ENCODE measurements around the gene CRYBA4. TPM values are rescaled to one million over a fixed set of nuclear protein-coding genes. Genes with fewer than 3 reads are reported as not detected.

Gene CRYBA4
- polyA plus RNA-seq, 1 of the 3 experiments (the other 2 are of a cell fraction): not detected

DNA sequence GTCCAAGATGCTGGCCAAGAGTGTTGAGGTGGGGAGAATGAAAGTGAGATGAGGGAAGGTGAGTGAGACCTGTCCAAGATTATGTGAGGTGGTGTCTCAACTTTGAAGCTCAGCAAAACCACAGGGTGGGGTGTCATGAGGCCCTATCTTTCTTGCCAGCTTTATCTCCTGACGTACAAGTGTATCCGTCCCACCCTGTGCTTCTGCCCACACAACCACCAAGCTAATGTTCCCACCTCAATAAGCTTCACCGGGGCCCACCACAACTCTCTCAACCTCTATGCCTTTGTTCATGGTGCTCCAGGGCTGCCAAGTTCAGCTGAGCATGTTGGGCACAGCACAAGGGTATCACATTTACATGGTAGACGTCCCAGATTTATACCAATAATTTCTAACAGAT lies 24.7 kb upstream of the CRYBA4 start (continued):
- TF ChIP-seq, protein P1, sequence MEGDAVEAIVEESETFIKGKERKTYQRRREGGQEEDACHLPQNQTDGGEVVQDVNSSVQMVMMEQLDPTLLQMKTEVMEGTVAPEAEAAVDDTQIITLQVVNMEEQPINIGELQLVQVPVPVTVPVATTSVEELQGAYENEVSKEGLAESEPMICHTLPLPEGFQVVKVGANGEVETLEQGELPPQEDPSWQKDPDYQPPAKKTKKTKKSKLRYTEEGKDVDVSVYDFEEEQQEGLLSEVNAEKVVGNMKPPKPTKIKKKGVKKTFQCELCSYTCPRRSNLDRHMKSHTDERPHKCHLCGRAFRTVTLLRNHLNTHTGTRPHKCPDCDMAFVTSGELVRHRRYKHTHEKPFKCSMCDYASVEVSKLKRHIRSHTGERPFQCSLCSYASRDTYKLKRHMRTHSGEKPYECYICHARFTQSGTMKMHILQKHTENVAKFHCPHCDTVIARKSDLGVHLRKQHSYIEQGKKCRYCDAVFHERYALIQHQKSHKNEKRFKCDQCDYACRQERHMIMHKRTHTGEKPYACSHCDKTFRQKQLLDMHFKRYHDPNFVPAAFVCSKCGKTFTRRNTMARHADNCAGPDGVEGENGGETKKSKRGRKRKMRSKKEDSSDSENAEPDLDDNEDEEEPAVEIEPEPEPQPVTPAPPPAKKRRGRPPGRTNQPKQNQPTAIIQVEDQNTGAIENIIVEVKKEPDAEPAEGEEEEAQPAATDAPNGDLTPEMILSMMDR (IDR thresholded peaks at IDR 0.05): no peak
- TF ChIP-seq GATA2 (CRISPR knock-in tag; IDR thresholded peaks at IDR 0.05) (no peak), NFIC (IDR thresholded peaks at IDR 0.05; ENCODE audit: borderline replicate concordance) (no peak), GABPA (IDR thresholded peaks at IDR 0.05; ENCODE audit: low read depth) (no peak), FOXJ3 (CRISPR knock-in tag; IDR thresholded peaks at IDR 0.05) (no peak), FOXM1 (IDR thresholded peaks at IDR 0.05; ENCODE audit: low read depth) (no peak), EP300 (IDR thresholded peaks at IDR 0.05; ENCODE audit: borderline replicate concordance in 1 of 2, low read depth in 1 of 2, low read length in 1 of 2) (no peak)
- TF ChIP-seq, protein P2, sequence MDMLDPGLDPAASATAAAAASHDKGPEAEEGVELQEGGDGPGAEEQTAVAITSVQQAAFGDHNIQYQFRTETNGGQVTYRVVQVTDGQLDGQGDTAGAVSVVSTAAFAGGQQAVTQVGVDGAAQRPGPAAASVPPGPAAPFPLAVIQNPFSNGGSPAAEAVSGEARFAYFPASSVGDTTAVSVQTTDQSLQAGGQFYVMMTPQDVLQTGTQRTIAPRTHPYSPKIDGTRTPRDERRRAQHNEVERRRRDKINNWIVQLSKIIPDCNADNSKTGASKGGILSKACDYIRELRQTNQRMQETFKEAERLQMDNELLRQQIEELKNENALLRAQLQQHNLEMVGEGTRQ (IDR thresholded peaks at IDR 0.05; ENCODE audit: borderline replicate concordance, low read depth, low read length): no peak

DNA sequence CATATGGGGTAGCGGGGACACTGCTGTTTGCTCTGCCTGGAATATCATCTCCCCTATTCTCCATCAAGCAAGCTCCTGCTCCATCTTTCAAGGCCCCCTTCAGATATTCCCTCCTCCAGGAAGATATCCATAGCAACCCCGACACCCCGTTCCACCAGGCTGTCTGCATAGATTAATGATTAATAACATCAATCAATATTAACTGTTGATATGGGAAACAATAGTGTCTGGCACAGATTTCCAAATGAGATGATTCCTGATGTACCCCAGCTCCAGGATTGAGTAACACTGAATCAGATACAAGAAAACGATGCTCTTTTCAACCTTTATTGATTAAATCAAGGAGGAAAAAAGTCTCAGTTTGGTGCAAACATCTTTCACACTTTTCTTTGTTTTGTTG lies 24.3 kb upstream of the CRYBA4 start:
- H3F3A ChIP-seq (replicated peaks; ENCODE audit: insufficient read depth): no peaks in the 10 kb centered on the region
- H2AFZ ChIP-seq (ENCODE audit: low read depth): no peak overlapping the region
- ChIA-PET POLR2A (no interaction called here), CTCF (no interaction called here)
- H3K9ac ChIP-seq: no peak overlapping the region
- no peaks in the 10 kb centered on the region for H3K36me3 ChIP-seq (replicated peaks in 1 of 2; ENCODE audit: control insufficient read depth in 1 of 2, insufficient read depth in 2 of 2, low read length in 1 of 2)
- no peak overlapping the region for H3K27ac ChIP-seq (ENCODE audit: low read depth in 2 of 2, low read length in 1 of 2)
- no peak overlapping the region for H3K4me2 ChIP-seq
- no peak for DNase-seq
- no peak for TF ChIP-seq NFIC (IDR thresholded peaks at IDR 0.05; ENCODE audit: borderline replicate concordance)
- TF ChIP-seq GATA2 (CRISPR knock-in tag; IDR thresholded peaks at IDR 0.05): no peak
- TF ChIP-seq, protein P3, sequence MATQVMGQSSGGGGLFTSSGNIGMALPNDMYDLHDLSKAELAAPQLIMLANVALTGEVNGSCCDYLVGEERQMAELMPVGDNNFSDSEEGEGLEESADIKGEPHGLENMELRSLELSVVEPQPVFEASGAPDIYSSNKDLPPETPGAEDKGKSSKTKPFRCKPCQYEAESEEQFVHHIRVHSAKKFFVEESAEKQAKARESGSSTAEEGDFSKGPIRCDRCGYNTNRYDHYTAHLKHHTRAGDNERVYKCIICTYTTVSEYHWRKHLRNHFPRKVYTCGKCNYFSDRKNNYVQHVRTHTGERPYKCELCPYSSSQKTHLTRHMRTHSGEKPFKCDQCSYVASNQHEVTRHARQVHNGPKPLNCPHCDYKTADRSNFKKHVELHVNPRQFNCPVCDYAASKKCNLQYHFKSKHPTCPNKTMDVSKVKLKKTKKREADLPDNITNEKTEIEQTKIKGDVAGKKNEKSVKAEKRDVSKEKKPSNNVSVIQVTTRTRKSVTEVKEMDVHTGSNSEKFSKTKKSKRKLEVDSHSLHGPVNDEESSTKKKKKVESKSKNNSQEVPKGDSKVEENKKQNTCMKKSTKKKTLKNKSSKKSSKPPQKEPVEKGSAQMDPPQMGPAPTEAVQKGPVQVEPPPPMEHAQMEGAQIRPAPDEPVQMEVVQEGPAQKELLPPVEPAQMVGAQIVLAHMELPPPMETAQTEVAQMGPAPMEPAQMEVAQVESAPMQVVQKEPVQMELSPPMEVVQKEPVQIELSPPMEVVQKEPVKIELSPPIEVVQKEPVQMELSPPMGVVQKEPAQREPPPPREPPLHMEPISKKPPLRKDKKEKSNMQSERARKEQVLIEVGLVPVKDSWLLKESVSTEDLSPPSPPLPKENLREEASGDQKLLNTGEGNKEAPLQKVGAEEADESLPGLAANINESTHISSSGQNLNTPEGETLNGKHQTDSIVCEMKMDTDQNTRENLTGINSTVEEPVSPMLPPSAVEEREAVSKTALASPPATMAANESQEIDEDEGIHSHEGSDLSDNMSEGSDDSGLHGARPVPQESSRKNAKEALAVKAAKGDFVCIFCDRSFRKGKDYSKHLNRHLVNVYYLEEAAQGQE (IDR thresholded peaks at IDR 0.05; ENCODE audit: low read depth, low read length): no peak
- no peak for TF ChIP-seq MEF2A (IDR thresholded peaks at IDR 0.05; ENCODE audit: borderline replicate concordance, low read depth)
- TF ChIP-seq, protein P4, sequence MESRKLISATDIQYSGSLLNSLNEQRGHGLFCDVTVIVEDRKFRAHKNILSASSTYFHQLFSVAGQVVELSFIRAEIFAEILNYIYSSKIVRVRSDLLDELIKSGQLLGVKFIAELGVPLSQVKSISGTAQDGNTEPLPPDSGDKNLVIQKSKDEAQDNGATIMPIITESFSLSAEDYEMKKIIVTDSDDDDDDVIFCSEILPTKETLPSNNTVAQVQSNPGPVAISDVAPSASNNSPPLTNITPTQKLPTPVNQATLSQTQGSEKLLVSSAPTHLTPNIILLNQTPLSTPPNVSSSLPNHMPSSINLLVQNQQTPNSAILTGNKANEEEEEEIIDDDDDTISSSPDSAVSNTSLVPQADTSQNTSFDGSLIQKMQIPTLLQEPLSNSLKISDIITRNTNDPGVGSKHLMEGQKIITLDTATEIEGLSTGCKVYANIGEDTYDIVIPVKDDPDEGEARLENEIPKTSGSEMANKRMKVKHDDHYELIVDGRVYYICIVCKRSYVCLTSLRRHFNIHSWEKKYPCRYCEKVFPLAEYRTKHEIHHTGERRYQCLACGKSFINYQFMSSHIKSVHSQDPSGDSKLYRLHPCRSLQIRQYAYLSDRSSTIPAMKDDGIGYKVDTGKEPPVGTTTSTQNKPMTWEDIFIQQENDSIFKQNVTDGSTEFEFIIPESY (IDR thresholded peaks at IDR 0.05; ENCODE audit: borderline replicate concordance, low read depth): no peak
- TF ChIP-seq RFX5 (IDR thresholded peaks at IDR 0.05; ENCODE audit: low read length): no peak
- TF ChIP-seq RXRA (IDR thresholded peaks at IDR 0.05; ENCODE audit: borderline replicate concordance, low read depth): no peak
- TF ChIP-seq, protein P1 (IDR thresholded peaks at IDR 0.05): no peak
- no peak for TF ChIP-seq SMC3 (IDR thresholded peaks at IDR 0.05; ENCODE audit: low read depth, low read length)
- TF ChIP-seq, protein P5, sequence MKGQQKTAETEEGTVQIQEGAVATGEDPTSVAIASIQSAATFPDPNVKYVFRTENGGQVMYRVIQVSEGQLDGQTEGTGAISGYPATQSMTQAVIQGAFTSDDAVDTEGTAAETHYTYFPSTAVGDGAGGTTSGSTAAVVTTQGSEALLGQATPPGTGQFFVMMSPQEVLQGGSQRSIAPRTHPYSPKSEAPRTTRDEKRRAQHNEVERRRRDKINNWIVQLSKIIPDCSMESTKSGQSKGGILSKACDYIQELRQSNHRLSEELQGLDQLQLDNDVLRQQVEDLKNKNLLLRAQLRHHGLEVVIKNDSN (IDR thresholded peaks at IDR 0.05; ENCODE audit: borderline replicate concordance, low read depth): no peak
- TF ChIP-seq, protein P6, sequence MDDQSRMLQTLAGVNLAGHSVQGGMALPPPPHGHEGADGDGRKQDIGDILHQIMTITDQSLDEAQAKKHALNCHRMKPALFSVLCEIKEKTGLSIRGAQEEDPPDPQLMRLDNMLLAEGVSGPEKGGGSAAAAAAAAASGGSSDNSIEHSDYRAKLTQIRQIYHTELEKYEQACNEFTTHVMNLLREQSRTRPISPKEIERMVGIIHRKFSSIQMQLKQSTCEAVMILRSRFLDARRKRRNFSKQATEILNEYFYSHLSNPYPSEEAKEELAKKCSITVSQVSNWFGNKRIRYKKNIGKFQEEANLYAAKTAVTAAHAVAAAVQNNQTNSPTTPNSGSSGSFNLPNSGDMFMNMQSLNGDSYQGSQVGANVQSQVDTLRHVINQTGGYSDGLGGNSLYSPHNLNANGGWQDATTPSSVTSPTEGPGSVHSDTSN (IDR thresholded peaks at IDR 0.05): no peak
- no peak for TF ChIP-seq YY1 (IDR thresholded peaks at IDR 0.05; ENCODE audit: low read depth)
- no peak overlapping the region for H3K4me3 ChIP-seq (ENCODE audit: low read depth in 2 of 2, low read length in 1 of 2)
- WGBS (ENCODE audit: low lambda C conversion rate): 81% methylated on average over 4 of the region's 4 CpGs
- no peaks in the 10 kb centered on the region for H3K9me2 ChIP-seq
- H3K79me2 ChIP-seq (ENCODE audit: insufficient read depth): no peaks in the 10 kb centered on the region
- H3K4me1 ChIP-seq (ENCODE audit: control insufficient read depth in 1 of 2, insufficient read depth in 2 of 2, low read depth in 1 of 2, low read length in 1 of 2): peaks cover 0 to 5% of the 10 kb centered on the region in 2 experiments; a peak in 1 of 4 replicates
- 0 out of 2 replicates have a peak, but pooled peaks cover 4% of the 10 kb centered on the region for H3K27me3 ChIP-seq (ENCODE audit: insufficient read depth)
- no peaks in the 10 kb centered on the region for H3K9me3 ChIP-seq
- no peaks in the 10 kb centered on the region for H4K20me1 ChIP-seq (ENCODE audit: insufficient read depth)
